Gastrocnemius medialis (tissue), 4 donors: Measurements from ENCODE around the gene CACNA1G. TPM values are rescaled to one million over a fixed set of nuclear protein-coding genes. Genes with fewer than 3 reads are reported as not detected.

Experiments
- ATAC-seq, 2 donors: fragments of 150-250 bp; one replicate each; pipeline ENCODE4 v1.9.1; 2016
- DNase-seq, 2 donors: peaks; one replicate each; pipeline ENCODE4 v3.0.0-alpha.2; 2019
- H3K27ac ChIP-seq, 4 donors: fragments of 200-600 bp; sonication (generic); 1 replicate in 1 of 4; 2 replicates in 3 of 4; pipeline ENCODE4 v1.5.1; 2016 to 2018; ENCODE audit warnings: mild to moderate bottlenecking in 2 of 4, moderate library complexity in 1 of 4
- H3K27me3 ChIP-seq, 3 donors: fragments of 200-600 bp; sonication (generic) in 2 of 3; 1 replicate in 1 of 3; 2 replicates in 2 of 3; pipeline versions ENCODE4 v1.5.1 to v1.6.0; 2016 to 2019; ENCODE audit warnings: mild to moderate bottlenecking in 1 of 3, moderate library complexity in 1 of 3
- H3K36me3 ChIP-seq, 2 donors: fragments of 200-600 bp; sonication (generic) in 1 of 2; one replicate each; pipeline ENCODE4 v1.5.1; 2017 to 2018
- H3K4me1 ChIP-seq, 2 donors: fragments of 200-600 bp; sonication (generic) in 1 of 2; one replicate each; pipeline ENCODE4 v1.5.1; 2016 to 2017; ENCODE audit warnings: mild to moderate bottlenecking in 2 of 2
- H3K4me3 ChIP-seq, 4 donors: fragments of 200-600 bp; sonication (generic) in 3 of 4; 1 replicate in 1 of 4; 2 replicates in 3 of 4; pipeline ENCODE4 v1.5.1; 2016 to 2019; ENCODE audit warnings: mild to moderate bottlenecking in 2 of 4
- H3K9me3 ChIP-seq, 3 donors: fragments of 200-600 bp; sonication (generic) in 2 of 3; 1 replicate in 1 of 3; 2 replicates in 2 of 3; pipeline ENCODE4 v1.5.1; 2016 to 2019
- CTCF ChIP-seq, 5 experiments: fragments of 450-650 bp in 3 of 5; fragments of 200-600 bp in 2 of 5; sonication (generic) in 2 of 5; IDR thresholded peaks in 4 of 5; conservative IDR thresholded peaks in 1 of 5; 1 replicate in 4 of 5; 2 replicates in 1 of 5; pipeline ENCODE4 v1.5.1; 2016 to 2019; ENCODE audit warnings: antibody characterized with exemption in 5 of 5, mild to moderate bottlenecking in 3 of 5, moderate library complexity in 3 of 5
- POLR2A ChIP-seq, 2 donors: fragments of 450-650 bp; IDR thresholded peaks; one replicate each; pipeline ENCODE4 v1.6.1; 2017; ENCODE audit warnings: antibody characterized with exemption in 2 of 2, mild to moderate bottlenecking in 2 of 2, moderate library complexity in 2 of 2
- in situ Hi-C, 4 donors: fragments of 200-750 bp; cut with MboI; loops; one replicate each; pipeline versions ENCODE4 v1.15.0 to v1.8.0; 2017; ENCODE audit warnings: low sequenced_read_pairs in 4 of 4
- intact Hi-C: fragments of 100-400 bp; cut with DNase I; formaldehyde crosslinking; loops from one replicate; pipeline ENCODE4 v1.15.1; 2023; ENCODE audit warnings: low total_unique reads
- total RNA-seq, 4 donors: library from RNA; depleted of rRNA; stranded (reverse); fragments of >200 nt; gene quantifications; one replicate each; pipeline versions ENCODE4 v1.1.0 to v1.2.3, GENCODE V29; 2016

CACNA1G gene
- total RNA-seq, 4 donors from 2014 or later = 0.09 to 0.10 TPM; not detected in 2

GRCh38 chr17:50539762-50540559 lies 20.6 kb upstream of the CACNA1G start:
- ATAC-seq (no peak), DNase-seq (no peak)
- Histone ChIP-seq H3K27ac (no peak overlapping the region), H3K9me3 (no peaks in the 10 kb centered on the region), H3K27me3 (no peaks in the 10 kb centered on the region), H3K4me1 (peaks cover 6 to 14% of the 10 kb centered on the region in 2 donors), H3K36me3 (no peaks in the 10 kb centered on the region), H3K4me3 (no peak overlapping the region)
- intact Hi-C loops = loop anchor here (5.0 kb wide), 1 partner anchor 167 kb away; the partner anchor contains the start of gene ANKRD40
- in situ Hi-C loops = loop anchor here (5.0 to 25.0 kb wide), 6 partner anchors 87 to 415 kb away; partner anchors contain the start of genes ABCC3 (in 1 of the 4) and WFIKKN2 (in 1 of the 4)
- TF ChIP-seq CTCF (IDR thresholded peaks at IDR 0.05 in 4 of 5, conservative IDR thresholded peaks at IDR 0.05 in 1 of 5) (no peak), POLR2A (IDR thresholded peaks at IDR 0.05) (no peak)

GRCh38 chr17:50540560-50541401 lies 19.7 kb upstream of the CACNA1G start:
- no peaks in the 10 kb centered on the region for H3K36me3 ChIP-seq
- intact Hi-C loops (loop anchor here (5.0 kb wide), 1 partner anchor 167 kb away; the partner anchor contains the start of gene ANKRD40), in situ Hi-C loops (loop anchor here (5.0 to 25.0 kb wide), 6 partner anchors 87 to 414 kb away; partner anchors contain the start of genes ABCC3 (in 1 of the 4) and WFIKKN2 (in 1 of the 4))
- DNase-seq (no peak), ATAC-seq (no peak)
- peak overlapping the region in 1 of 4 donors; percentile 58 for H3K4me3 ChIP-seq
- peaks cover 6 to 14% of the 10 kb centered on the region in 2 donors for H3K4me1 ChIP-seq
- TF ChIP-seq POLR2A (IDR thresholded peaks at IDR 0.05) (no peak), CTCF (IDR thresholded peaks at IDR 0.05 in 4 of 5, conservative IDR thresholded peaks at IDR 0.05 in 1 of 5) (no peak)
- no peaks in the 10 kb centered on the region for H3K9me3 ChIP-seq
- peak overlapping the region in 2 of 4 donors; percentile 64 to 80 for H3K27ac ChIP-seq
- H3K27me3 ChIP-seq = no peaks in the 10 kb centered on the region

GRCh38 chr17:50541402-50541715 lies 19.2 kb upstream of the CACNA1G start:
- Histone ChIP-seq H3K27me3 (no peaks in the 10 kb centered on the region), H3K4me3 (peak overlapping the region; percentile 58 to 68 (median 66)), H3K4me1 (peaks cover 6 to 15% of the 10 kb centered on the region in 2 donors), H3K36me3 (no peaks in the 10 kb centered on the region), H3K27ac (peak overlapping the region; percentile 64 to 80 (median 74)), H3K9me3 (no peaks in the 10 kb centered on the region)
- intact Hi-C loops = loop anchor here (5.0 kb wide), 1 partner anchor 166 kb away; the partner anchor contains the start of gene ANKRD40
- ATAC-seq = peak in 1 of 2 donors; percentile 12
- DNase-seq = no peak
- in situ Hi-C loops = loop anchor here (5.0 to 25.0 kb wide), 6 partner anchors 86 to 413 kb away; partner anchors contain the start of genes ABCC3 (in 1 of the 4) and WFIKKN2 (in 1 of the 4)
- TF ChIP-seq CTCF (IDR thresholded peaks at IDR 0.05 in 4 of 5, conservative IDR thresholded peaks at IDR 0.05 in 1 of 5) = no peak
- TF ChIP-seq POLR2A (IDR thresholded peaks at IDR 0.05) = no peak
